Endodermal cell (in vitro differentiated cells): ENCODE results near the gene JAZF1. TPM values are rescaled to one million over a fixed set of nuclear protein-coding genes. Genes with fewer than 3 reads are reported as not detected.

Experiments used
- DNase-seq: peaks from one replicate; pipeline ENCODE4 v3.0.0-alpha.2; 2017
- H3K27ac ChIP-seq: 2 replicates; pipeline ENCODE4 v1.5.1; 2013; ENCODE audit warnings: mild to moderate bottlenecking, low read depth, low read length, moderate library complexity
- H3K27me3 ChIP-seq: 2 replicates; pipeline ENCODE4 v1.6.1; 2013; ENCODE audit warnings: mild to moderate bottlenecking, low read length, moderate library complexity; ENCODE audit not compliant: insufficient read depth, control insufficient read depth, poor library complexity, severe bottlenecking
- H3K36me3 ChIP-seq: 2 replicates; pipeline ENCODE4 v1.7.0; 2013; ENCODE audit warnings: mild to moderate bottlenecking, low read length, moderate library complexity; ENCODE audit not compliant: control insufficient read depth, insufficient read depth
- H3K4me1 ChIP-seq: one replicate; pipeline ENCODE4 v1.7.0; 2013; ENCODE audit warnings: low read length; ENCODE audit not compliant: control insufficient read depth, insufficient read depth
- H3K4me3 ChIP-seq: 2 replicates; pipeline ENCODE4 v1.5.1; 2013; ENCODE audit warnings: mild to moderate bottlenecking, low read length, moderate library complexity
- H3K9ac ChIP-seq: 2 replicates; pipeline ENCODE4 v1.6.1; 2013; ENCODE audit warnings: mild to moderate bottlenecking, low read length, moderate library complexity; ENCODE audit not compliant: poor library complexity, severe bottlenecking; ENCODE audit errors: extremely low read depth
- H3K9me3 ChIP-seq: 2 replicates; pipeline ENCODE4 v1.6.1; 2013; ENCODE audit warnings: mild to moderate bottlenecking, low read length, moderate library complexity; ENCODE audit not compliant: control insufficient read depth
- H3K27ac Mint-ChIP-seq: 2 replicates; pipeline ENCODE4 v1.8.0; 2020; ENCODE audit warnings: mixed read lengths
- H3K27me3 Mint-ChIP-seq: 2 replicates; pipeline ENCODE4 v1.8.0; 2021; ENCODE audit warnings: mild to moderate bottlenecking, mixed read lengths; ENCODE audit not compliant: insufficient read depth
- H3K36me3 Mint-ChIP-seq: 2 replicates; pipeline ENCODE4 v1.8.0; 2020; ENCODE audit warnings: low read depth, mixed read lengths
- H3K4me1 Mint-ChIP-seq: 2 replicates; pipeline ENCODE4 v1.8.0; 2020; ENCODE audit warnings: mixed read lengths
- H3K4me3 Mint-ChIP-seq: 2 replicates; pipeline ENCODE4 v1.8.0; 2020; ENCODE audit warnings: mild to moderate bottlenecking, moderate library complexity, mixed read lengths
- H3K9me3 Mint-ChIP-seq: 2 replicates; pipeline ENCODE4 v1.8.0; 2020; ENCODE audit warnings: mild to moderate bottlenecking, mixed read lengths
- CTCF ChIP-seq: fragments of 200-600 bp; sonication (generic); conservative IDR thresholded peaks from 2 replicates; pipeline ENCODE4 v1.5.0; 2021; ENCODE audit warnings: antibody characterized with exemption, mild to moderate bottlenecking
- WGBS, 2 experiments: methylation state at CpG; one replicate each; pipeline versions ENCODE4 v1.1.5 to v1.1.7; 2013; ENCODE audit warnings: missing lambda C conversion rate in 2 of 2, mixed read lengths in 1 of 2; ENCODE audit not compliant: insufficient coverage in 1 of 2, insufficient read length in 1 of 2; 5-methylcytosine and 5-hydroxymethylcytosine counted together
- total RNA-seq, 2 donors: library from RNA; stranded (reverse); fragmentation: NEBNext Ultra II Directional in 1 of 2; extraction: Animal tissue kit (Norgen Biotek cat#: 25700) in 1 of 2; gene quantifications; 2 replicates in 1 of 2; 3 replicates in 1 of 2; pipeline ENCODE4 v1.2.1, GENCODE V29; 2021

JAZF1 gene
- total RNA-seq, 2 donors from 2014 or later = 18.3 to 33.6 TPM

GRCh38 chr7:28157076-28157745, 23.4 kb downstream of the JAZF1 start:
- peaks cover 34% of the 10 kb centered on the region for H3K4me1 Mint-ChIP-seq

GRCh38 chr7:28156401-28156800, 24.2 kb downstream of the JAZF1 start:
- Histone ChIP-seq H3K4me1 (peaks cover 6% of the 10 kb centered on the region), H3K36me3 (no peaks in the 10 kb centered on the region), H3K9me3 (no peaks in the 10 kb centered on the region), H3K27ac (no peak overlapping the region), H3K9ac (no peak overlapping the region), H3K27me3 (no peaks in the 10 kb centered on the region), H3K4me3 (no peak overlapping the region)
- H3K9me3 Mint-ChIP-seq = no peaks in the 10 kb centered on the region
- no peak for DNase-seq
- no peaks in the 10 kb centered on the region for H3K27me3 Mint-ChIP-seq
- H3K27ac Mint-ChIP-seq = no peak overlapping the region
- 72 to 100% methylated on average over 2 to 4 of the region's 4 CpGs for WGBS, 2 experiments
- peaks cover 19% of the 10 kb centered on the region for H3K36me3 Mint-ChIP-seq
- TF ChIP-seq CTCF = no peak
- H3K4me1 Mint-ChIP-seq = peaks cover 38% of the 10 kb centered on the region
- H3K4me3 Mint-ChIP-seq = no peak overlapping the region

More at GRCh38 chr7:28157076-28157745, 23.4 kb downstream of the JAZF1 start:
- H3K9me3 Mint-ChIP-seq = no peaks in the 10 kb centered on the region
- no peak for TF ChIP-seq CTCF
- WGBS, 2 experiments = 92 to 93% methylated on average over 3 to 6 of the region's 6 CpGs
- Histone ChIP-seq H3K4me3 (no peak overlapping the region), H3K27me3 (no peaks in the 10 kb centered on the region), H3K4me1 (peaks cover 6% of the 10 kb centered on the region), H3K27ac (no peak overlapping the region), H3K36me3 (no peaks in the 10 kb centered on the region), H3K9ac (no peak overlapping the region), H3K9me3 (no peaks in the 10 kb centered on the region)
- peaks cover 19% of the 10 kb centered on the region for H3K36me3 Mint-ChIP-seq
- H3K27me3 Mint-ChIP-seq = no peaks in the 10 kb centered on the region
- H3K27ac Mint-ChIP-seq = no peak overlapping the region
- no peak for DNase-seq
- no peak overlapping the region for H3K4me3 Mint-ChIP-seq

- Histone ChIP-seq H3K27ac (no peak overlapping the region), H3K4me3 (no peak overlapping the region), H3K9ac (no peak overlapping the region), H3K27me3 (no peaks in the 10 kb centered on the region), H3K4me1 (peaks cover 6% of the 10 kb centered on the region), H3K9me3 (no peaks in the 10 kb centered on the region), H3K36me3 (no peaks in the 10 kb centered on the region)
- H3K36me3 Mint-ChIP-seq = peaks cover 19% of the 10 kb centered on the region
- no peaks in the 10 kb centered on the region for H3K9me3 Mint-ChIP-seq
- H3K4me1 Mint-ChIP-seq = peaks cover 38% of the 10 kb centered on the region
- no peaks in the 10 kb centered on the region for H3K27me3 Mint-ChIP-seq
- no peak overlapping the region for H3K27ac Mint-ChIP-seq
- no peak for TF ChIP-seq CTCF
- no peak for DNase-seq
- no peak overlapping the region for H3K4me3 Mint-ChIP-seq
- whole genome bisulfite sequencing, 2 experiments = 89 to 97% methylated on average over 3 of the region's 3 CpGs
Measured at GRCh38 chr7:28155964-28156363, 24.6 kb downstream of the JAZF1 start.
